T47D (cell line): ENCODE results near the gene AMT.

ENCODE experiments used
- DNase-seq, 2 experiments: peaks; one replicate each; pipeline versions ENCODE4 v3.0.0 to v3.0.0-alpha.2; 2011 to 2012; ENCODE audit warnings: low read depth in 1 of 2, low spot score in 1 of 2
- JUND ChIP-seq: IDR thresholded peaks from 2 replicates; pipeline ENCODE4 v1.6.1; 2012; ENCODE audit warnings: low read depth
- in situ Hi-C: cut with HindIII; loops from 2 replicates; pipeline ENCODE4 v1.10.0; 2016; ENCODE audit warnings: low sequenced_read_pairs, low pct_unique_long_range_greater_than_20kb

AMT gene

GRCh38 chr3:49370585-49371290 lies 51.5 kb downstream of the AMT start:
- TF ChIP-seq JUND: no peak
- DNase-seq: no peak
- in situ Hi-C loops: no loop called here
